Endodermal cell (in vitro differentiated cells): ENCODE measurements around the gene MMP1. TPM values are rescaled to one million over a fixed set of nuclear protein-coding genes. Genes with fewer than 3 reads are reported as not detected.

ENCODE experiments used
- DNase-seq: peaks from one replicate; pipeline ENCODE4 v3.0.0-alpha.2; 2017
- H3K27ac ChIP-seq: 2 replicates; pipeline ENCODE4 v1.5.1; 2013; ENCODE audit warnings: mild to moderate bottlenecking, low read depth, low read length, moderate library complexity
- H3K27me3 ChIP-seq: 2 replicates; pipeline ENCODE4 v1.6.1; 2013; ENCODE audit warnings: mild to moderate bottlenecking, low read length, moderate library complexity; ENCODE audit not compliant: insufficient read depth, control insufficient read depth, poor library complexity, severe bottlenecking
- H3K36me3 ChIP-seq: 2 replicates; pipeline ENCODE4 v1.7.0; 2013; ENCODE audit warnings: mild to moderate bottlenecking, low read length, moderate library complexity; ENCODE audit not compliant: control insufficient read depth, insufficient read depth
- H3K4me1 ChIP-seq: one replicate; pipeline ENCODE4 v1.7.0; 2013; ENCODE audit warnings: low read length; ENCODE audit not compliant: control insufficient read depth, insufficient read depth
- H3K4me3 ChIP-seq: 2 replicates; pipeline ENCODE4 v1.5.1; 2013; ENCODE audit warnings: mild to moderate bottlenecking, low read length, moderate library complexity
- H3K9ac ChIP-seq: 2 replicates; pipeline ENCODE4 v1.6.1; 2013; ENCODE audit warnings: mild to moderate bottlenecking, low read length, moderate library complexity; ENCODE audit not compliant: poor library complexity, severe bottlenecking; ENCODE audit errors: extremely low read depth
- H3K9me3 ChIP-seq: 2 replicates; pipeline ENCODE4 v1.6.1; 2013; ENCODE audit warnings: mild to moderate bottlenecking, low read length, moderate library complexity; ENCODE audit not compliant: control insufficient read depth
- H3K27ac Mint-ChIP-seq: 2 replicates; pipeline ENCODE4 v1.8.0; 2020; ENCODE audit warnings: mixed read lengths
- H3K27me3 Mint-ChIP-seq: 2 replicates; pipeline ENCODE4 v1.8.0; 2021; ENCODE audit warnings: mild to moderate bottlenecking, mixed read lengths; ENCODE audit not compliant: insufficient read depth
- H3K36me3 Mint-ChIP-seq: 2 replicates; pipeline ENCODE4 v1.8.0; 2020; ENCODE audit warnings: low read depth, mixed read lengths
- H3K4me1 Mint-ChIP-seq: 2 replicates; pipeline ENCODE4 v1.8.0; 2020; ENCODE audit warnings: mixed read lengths
- H3K4me3 Mint-ChIP-seq: 2 replicates; pipeline ENCODE4 v1.8.0; 2020; ENCODE audit warnings: mild to moderate bottlenecking, moderate library complexity, mixed read lengths
- H3K9me3 Mint-ChIP-seq: 2 replicates; pipeline ENCODE4 v1.8.0; 2020; ENCODE audit warnings: mild to moderate bottlenecking, mixed read lengths
- CTCF ChIP-seq: fragments of 200-600 bp; sonication (generic); conservative IDR thresholded peaks from 2 replicates; pipeline ENCODE4 v1.5.0; 2021; ENCODE audit warnings: antibody characterized with exemption, mild to moderate bottlenecking
- WGBS, 2 experiments: methylation state at CpG; one replicate each; pipeline versions ENCODE4 v1.1.5 to v1.1.7; 2013; ENCODE audit warnings: missing lambda C conversion rate in 2 of 2, mixed read lengths in 1 of 2; ENCODE audit not compliant: insufficient coverage in 1 of 2, insufficient read length in 1 of 2; 5-methylcytosine and 5-hydroxymethylcytosine counted together
- total RNA-seq, 2 donors: library from RNA; stranded (reverse); fragmentation: NEBNext Ultra II Directional in 1 of 2; extraction: Animal tissue kit (Norgen Biotek cat#: 25700) in 1 of 2; gene quantifications; 2 replicates in 1 of 2; 3 replicates in 1 of 2; pipeline ENCODE4 v1.2.1, GENCODE V29; 2021

MMP1 gene
- total RNA-seq, 2 donors from 2014 or later, result not detected

- Histone ChIP-seq H3K4me1 (no peaks in the 10 kb centered on the region), H3K27ac (no peak overlapping the region), H3K27me3 (no peaks in the 10 kb centered on the region), H3K4me3 (no peak overlapping the region), H3K9me3 (peaks cover 4% of the 10 kb centered on the region), H3K9ac (no peak overlapping the region), H3K36me3 (no peaks in the 10 kb centered on the region)
- H3K27me3 Mint-ChIP-seq, result peaks cover 9% of the 10 kb centered on the region
- H3K36me3 Mint-ChIP-seq, result no peaks in the 10 kb centered on the region
- peaks cover 5% of the 10 kb centered on the region for H3K4me1 Mint-ChIP-seq
- no peak overlapping the region for H3K27ac Mint-ChIP-seq
- no peak for DNase-seq
- no peak overlapping the region for H3K4me3 Mint-ChIP-seq
- 91 to 92% methylated on average over 4 to 5 of the region's 5 CpGs for WGBS, 2 experiments
- peaks cover 21% of the 10 kb centered on the region for H3K9me3 Mint-ChIP-seq
- TF ChIP-seq CTCF, result no peak
Observed at GRCh38 chr11:102830001-102830727, 32.2 kb upstream of the MMP1 start.

- Mint-ChIP-seq H3K9me3 (peaks cover 23% of the 10 kb centered on the region), H3K27me3 (peaks cover 9% of the 10 kb centered on the region), H3K4me3 (no peak overlapping the region), H3K4me1 (peaks cover 5% of the 10 kb centered on the region), H3K27ac (no peak overlapping the region), H3K36me3 (no peaks in the 10 kb centered on the region)
- Histone ChIP-seq H3K9ac (no peak overlapping the region), H3K9me3 (peaks cover 4% of the 10 kb centered on the region), H3K36me3 (no peaks in the 10 kb centered on the region), H3K27me3 (no peaks in the 10 kb centered on the region), H3K4me1 (no peaks in the 10 kb centered on the region), H3K27ac (no peak overlapping the region), H3K4me3 (no peak overlapping the region)
- 80 to 88% methylated on average over 6 of the region's 6 CpGs for WGBS, 2 experiments
- no peak for TF ChIP-seq CTCF
- DNase-seq, result no peak
Observed at GRCh38 chr11:102829316-102830000, 31.5 kb upstream of the MMP1 start.

- H3K9me3 Mint-ChIP-seq, result peaks cover 23% of the 10 kb centered on the region
- Histone ChIP-seq H3K4me1 (no peaks in the 10 kb centered on the region), H3K4me3 (no peak overlapping the region), H3K36me3 (no peaks in the 10 kb centered on the region), H3K9me3 (peaks cover 13% of the 10 kb centered on the region), H3K9ac (no peak overlapping the region), H3K27ac (no peak overlapping the region), H3K27me3 (no peaks in the 10 kb centered on the region)
- no peak overlapping the region for H3K4me3 Mint-ChIP-seq
- no peak for TF ChIP-seq CTCF
- H3K36me3 Mint-ChIP-seq, result no peaks in the 10 kb centered on the region
- no CpG with 5 or more reads among the region's 1 CpG for WGBS, 2 experiments
- no peaks in the 10 kb centered on the region for H3K4me1 Mint-ChIP-seq
- no peak overlapping the region for H3K27ac Mint-ChIP-seq
- DNase-seq, result no peak
- no peaks in the 10 kb centered on the region for H3K27me3 Mint-ChIP-seq
Observed at GRCh38 chr11:102824556-102824955, 26.6 kb upstream of the MMP1 start.
